ENCODE measurements around the gene AGAP3.

- TF ChIP-seq MAX (IDR thresholded peaks at IDR 0.05) (no peak), YY1 (IDR thresholded peaks at IDR 0.05) (no peak), CTCF (IDR thresholded peaks at IDR 0.05; ENCODE audit: low read depth, low read length, missing input control) (no peak), NR2F2 (IDR thresholded peaks at IDR 0.05) (no peak), JUND (IDR thresholded peaks at IDR 0.05) (no peak), EGR1 (IDR thresholded peaks at IDR 0.05; ENCODE audit: low read depth in 2 of 2) (no peak), HNF4A (conservative IDR thresholded peaks at IDR 0.05) (no peak)
Measured at GRCh38 chr7:151061213-151062110, 24.8 kb upstream of the AGAP3 start.
